HG02973 (cell line): ENCODE measurements around the gene TNKS2.
"Not testable (repeated sequence)": the region's sequence is repeated elsewhere in the genome, so short reads cannot be mapped to it uniquely, and the experiment has no call there.

Experiments
- ATAC-seq: cut with Tn5 transposase; IDR thresholded peaks from one replicate; pipeline ENCODE4 v1.9.1; 2021; ENCODE audit warnings: moderate library complexity; ENCODE audit not compliant: unreplicated experiment

TNKS2 gene

GRCh38 chr10:91864744-91865143, 66.5 kb downstream of the TNKS2 start:
- ATAC-seq: no peak

GRCh38 chr10:91865562-91866081, 67.4 kb downstream of the TNKS2 start:
- ATAC-seq: no peak

- ATAC-seq: no peak
Observed at GRCh38 chr10:91875156-91875555, 76.9 kb downstream of the TNKS2 start.

GRCh38 chr10:91875779-91876178, 77.6 kb downstream of the TNKS2 start:
- ATAC-seq: no peak

GRCh38 chr10:91879515-91880170, 81.4 kb downstream of the TNKS2 start:
- ATAC-seq: no peak

GRCh38 chr10:91880310-91880709, 82.1 kb downstream of the TNKS2 start:
- ATAC-seq: no peak

GRCh38 chr10:91883549-91884444, 85.6 kb downstream of the TNKS2 start:
- ATAC-seq: no peak

GRCh38 chr10:91884536-91884935, 86.3 kb downstream of the TNKS2 start:
- no peak for ATAC-seq

GRCh38 chr10:91885362-91886079, 87.3 kb downstream of the TNKS2 start:
- ATAC-seq: no peak

GRCh38 chr10:91886954-91887271, 88.7 kb downstream of the TNKS2 start:
- ATAC-seq: no peak

- no peak for ATAC-seq
Observed at GRCh38 chr10:91887272-91888076, 89.2 kb downstream of the TNKS2 start.

GRCh38 chr10:91891125-91892001, 93.1 kb downstream of the TNKS2 start:
- no peak for ATAC-seq

- ATAC-seq: no peak
Observed at GRCh38 chr10:91893051-91893450, 94.8 kb downstream of the TNKS2 start.

GRCh38 chr10:91894261-91894685, 96.0 kb downstream of the TNKS2 start:
- not testable (repeated sequence) for ATAC-seq

- ATAC-seq: no peak
Observed at GRCh38 chr10:91896212-91896756, 98.1 kb downstream of the TNKS2 start.

GRCh38 chr10:91897421-91897820, 99.2 kb downstream of the TNKS2 start:
- ATAC-seq: no peak

- no peak for ATAC-seq
Observed at GRCh38 chr10:91901784-91902677, 103.8 kb downstream of the TNKS2 start.

- ATAC-seq: no peak
Observed at GRCh38 chr10:91907033-91907594, 108.9 kb downstream of the TNKS2 start.
